Activated T-cell treated with anti-CD3 and anti-CD28 coated beads, Interleukin-2, amount 50 U/mL, for 24 hours (primary cell): ENCODE results near the gene ERFL.
"Not testable (repeated sequence)": the region's sequence is repeated elsewhere in the genome, so short reads cannot be mapped to it uniquely, and the experiment has no call there.

Source experiments
- DNase-seq: peaks from one replicate; pipeline ENCODE4 v3.0.0-alpha.2; 2020
- H3K27ac Mint-ChIP-seq: 2 replicates; pipeline ENCODE4 v1.8.0; 2020; ENCODE audit warnings: mild to moderate bottlenecking, mixed read lengths
- H3K27me3 Mint-ChIP-seq: 2 replicates; pipeline ENCODE4 v1.8.0; 2020; ENCODE audit warnings: mixed read lengths
- H3K36me3 Mint-ChIP-seq: 2 replicates; pipeline ENCODE4 v1.8.0; 2020; ENCODE audit warnings: low read depth, mixed read lengths
- H3K4me1 Mint-ChIP-seq: 2 replicates; pipeline ENCODE4 v1.8.0; 2020; ENCODE audit warnings: low read depth, mixed read lengths
- H3K4me3 Mint-ChIP-seq: 2 replicates; pipeline ENCODE4 v1.8.0; 2020; ENCODE audit warnings: mild to moderate bottlenecking, moderate library complexity, mixed read lengths
- H3K9me3 Mint-ChIP-seq: 2 replicates; pipeline ENCODE4 v1.8.0; 2020; ENCODE audit warnings: mixed read lengths

Gene ERFL

GRCh38 chr19:41879080-41879479 lies 49.2 kb downstream of the ERFL start:
- Mint-ChIP-seq H3K27ac (peak overlapping the region; percentile 90), H3K9me3 (no peaks in the 10 kb centered on the region), H3K36me3 (peaks cover 11% of the 10 kb centered on the region), H3K27me3 (no peaks in the 10 kb centered on the region), H3K4me3 (no peak overlapping the region), H3K4me1 (peaks cover 72% of the 10 kb centered on the region)
- no peak for DNase-seq

- DNase-seq = no peak
- H3K27me3 Mint-ChIP-seq = no peaks in the 10 kb centered on the region
- peaks cover 79% of the 10 kb centered on the region for H3K4me1 Mint-ChIP-seq
- H3K27ac Mint-ChIP-seq = peak overlapping the region; percentile 90
- peaks cover 6% of the 10 kb centered on the region for H3K36me3 Mint-ChIP-seq
- H3K4me3 Mint-ChIP-seq = no peak overlapping the region
- no peaks in the 10 kb centered on the region for H3K9me3 Mint-ChIP-seq
These were observed 50.0 kb downstream of the ERFL start for GRCh38 chr19:41877916-41878905.

- Mint-ChIP-seq H3K4me3 (peak within 1 kb of the TSS; percentile 43), H3K4me1 (peaks cover 84% of the 10 kb centered on the region), H3K27ac (peak within 1 kb of the TSS; percentile 90), H3K27me3 (no peaks in the 10 kb centered on the region), H3K9me3 (no peaks in the 10 kb centered on the region), H3K36me3 (peaks cover 10% of the 10 kb centered on the region)
- no peak for DNase-seq
These were observed 51.1 kb downstream of the ERFL start, which contains the start of gene CD79A for GRCh38 chr19:41876847-41877832. CD79A (plus strand) TSS chr19:41877279; CDS start chr19:41877305, 26 bp downstream.

DNA sequence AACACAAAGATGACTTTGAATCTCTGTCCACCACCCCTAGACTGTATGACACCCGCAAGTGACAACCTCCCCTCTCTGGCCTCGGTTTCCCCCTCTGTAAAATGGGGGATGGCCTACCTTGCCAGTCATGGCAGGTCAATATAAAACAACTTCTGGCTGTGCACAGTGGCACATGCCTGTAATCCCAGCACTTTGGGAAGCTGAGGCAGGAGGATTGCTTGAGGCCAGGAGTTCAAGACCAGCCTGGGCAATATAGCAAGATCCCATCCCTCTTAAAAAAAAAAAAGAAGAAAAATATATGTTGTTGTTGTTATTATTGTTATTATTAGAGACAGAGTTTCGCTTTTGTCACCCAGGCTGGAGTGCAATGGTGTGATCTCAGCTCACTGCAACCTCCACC lies 52.3 kb downstream of the ERFL start:
- Mint-ChIP-seq H3K36me3 (peaks cover 21% of the 10 kb centered on the region), H3K27ac (peak overlapping the region; percentile 90), H3K4me3 (peak overlapping the region; percentile 16), H3K4me1 (peaks cover 89% of the 10 kb centered on the region)
- not testable (repeated sequence) for H3K9me3 Mint-ChIP-seq, H3K27me3 Mint-ChIP-seq, DNase-seq

- Mint-ChIP-seq H3K27me3 (no peaks in the 10 kb centered on the region), H3K9me3 (no peaks in the 10 kb centered on the region), H3K36me3 (peaks cover 50% of the 10 kb centered on the region), H3K27ac (peak overlapping the region; percentile 95), H3K4me1 (peaks cover 93% of the 10 kb centered on the region), H3K4me3 (peak overlapping the region; percentile 15)
- peak; percentile 83 for DNase-seq
These were observed 55.2 kb downstream of the ERFL start for GRCh38 chr19:41872775-41873647.

DNA sequence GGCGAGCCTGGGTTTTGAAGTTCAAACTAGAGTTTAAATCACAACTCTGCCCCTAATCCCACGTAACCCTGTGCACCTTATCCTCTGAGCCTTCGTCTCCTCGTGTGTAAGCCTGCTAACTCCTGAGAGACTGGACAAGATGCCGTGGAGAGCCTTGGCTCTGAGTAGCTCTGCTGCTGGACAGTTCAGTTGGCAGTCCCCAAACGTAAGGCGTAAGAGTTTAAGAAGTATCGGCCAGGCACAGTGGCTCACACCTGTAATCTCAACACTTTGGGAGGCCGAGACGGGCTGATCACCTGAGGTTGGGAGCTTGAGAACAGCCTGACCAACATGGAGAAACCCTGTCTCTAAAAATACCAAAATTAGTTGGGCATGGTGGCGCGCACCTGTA lies 55.9 kb downstream of the ERFL start:
- no peak overlapping the region for H3K4me3 Mint-ChIP-seq
- H3K27ac Mint-ChIP-seq = peak overlapping the region; percentile 95
- no peaks in the 10 kb centered on the region for H3K9me3 Mint-ChIP-seq
- peaks cover 93% of the 10 kb centered on the region for H3K4me1 Mint-ChIP-seq
- DNase-seq = peak; percentile 57
- H3K36me3 Mint-ChIP-seq = peaks cover 56% of the 10 kb centered on the region
- no peaks in the 10 kb centered on the region for H3K27me3 Mint-ChIP-seq

GRCh38 chr19:41871573-41872383 lies 56.5 kb downstream of the ERFL start:
- peak; percentile 78 for DNase-seq

DNA sequence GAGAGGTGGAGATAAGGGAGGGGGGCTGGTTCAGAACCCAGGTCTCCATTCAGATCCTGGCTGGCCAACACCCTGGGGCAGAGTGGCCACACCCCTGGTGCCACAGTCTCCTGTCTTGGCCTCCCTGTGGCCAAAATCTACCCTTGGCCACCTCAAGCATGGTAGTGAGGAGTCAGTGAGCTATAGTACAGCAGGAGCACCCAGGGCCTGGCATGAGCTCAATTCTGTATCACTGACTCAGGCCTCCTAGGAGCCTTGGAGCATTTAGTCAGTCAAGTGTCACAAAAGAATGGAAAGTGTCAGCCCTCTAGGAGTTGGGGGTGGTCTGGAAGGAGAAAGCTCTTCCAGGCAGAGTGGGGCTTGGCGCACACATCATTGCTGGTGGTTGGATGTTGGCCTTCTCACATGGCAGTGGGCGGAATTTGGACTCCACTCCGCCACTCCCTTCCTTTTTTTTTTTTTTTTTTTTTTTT lies 57.8 kb downstream of the ERFL start:
- peaks cover 89% of the 10 kb centered on the region for H3K4me1 Mint-ChIP-seq
- peaks cover 76% of the 10 kb centered on the region for H3K36me3 Mint-ChIP-seq
- H3K27me3 Mint-ChIP-seq = no peaks in the 10 kb centered on the region
- DNase-seq = peak; percentile 53
- peak overlapping the region; percentile 50 for H3K4me3 Mint-ChIP-seq
- H3K9me3 Mint-ChIP-seq = no peaks in the 10 kb centered on the region
- H3K27ac Mint-ChIP-seq = peak overlapping the region; percentile 100

More at GRCh38 chr19:41871573-41872383, 56.5 kb downstream of the ERFL start:
- H3K36me3 Mint-ChIP-seq = peaks cover 62% of the 10 kb centered on the region
- H3K4me1 Mint-ChIP-seq = peaks cover 92% of the 10 kb centered on the region
- no peaks in the 10 kb centered on the region for H3K9me3 Mint-ChIP-seq
- H3K4me3 Mint-ChIP-seq = peak overlapping the region; percentile 62
- peak overlapping the region; percentile 95 for H3K27ac Mint-ChIP-seq
- no peaks in the 10 kb centered on the region for H3K27me3 Mint-ChIP-seq

- Mint-ChIP-seq H3K4me1 (peaks cover 91% of the 10 kb centered on the region), H3K36me3 (peaks cover 86% of the 10 kb centered on the region), H3K27ac (peak overlapping the region; percentile 100), H3K9me3 (no peaks in the 10 kb centered on the region), H3K27me3 (no peaks in the 10 kb centered on the region), H3K4me3 (peak overlapping the region; percentile 50)
- peak; percentile 37 for DNase-seq
These were observed 58.8 kb downstream of the ERFL start for GRCh38 chr19:41869374-41869955.

DNA sequence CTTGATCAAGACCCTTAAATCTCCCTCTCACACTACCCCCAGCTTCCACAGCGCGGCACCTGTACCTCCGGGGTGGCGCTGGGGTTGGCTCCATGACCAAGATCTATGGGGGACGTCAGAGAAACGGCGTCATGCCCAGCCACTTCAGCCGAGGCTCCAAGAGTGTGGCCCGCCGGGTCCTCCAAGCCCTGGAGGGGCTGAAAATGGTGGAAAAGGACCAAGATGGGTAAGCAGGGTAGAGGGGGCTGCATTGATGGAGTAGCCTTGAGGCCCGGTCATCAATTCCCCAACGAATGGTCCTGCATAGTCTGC lies 59.3 kb downstream of the ERFL start:
- H3K9me3 Mint-ChIP-seq = no peaks in the 10 kb centered on the region

GRCh38 chr19:41868120-41868988 lies 59.9 kb downstream of the ERFL start:
- Mint-ChIP-seq H3K4me3 (peak overlapping the region; percentile 64), H3K4me1 (peaks cover 93% of the 10 kb centered on the region), H3K36me3 (peaks cover 95% of the 10 kb centered on the region)

More for the DNA sequence above, 59.3 kb downstream of the ERFL start:
- H3K27me3 Mint-ChIP-seq = no peaks in the 10 kb centered on the region
- H3K4me3 Mint-ChIP-seq = peak overlapping the region; percentile 42
- H3K36me3 Mint-ChIP-seq = peaks cover 91% of the 10 kb centered on the region
- peak; percentile 33 for DNase-seq
- peaks cover 93% of the 10 kb centered on the region for H3K4me1 Mint-ChIP-seq
- peak overlapping the region; percentile 100 for H3K27ac Mint-ChIP-seq

DNA sequence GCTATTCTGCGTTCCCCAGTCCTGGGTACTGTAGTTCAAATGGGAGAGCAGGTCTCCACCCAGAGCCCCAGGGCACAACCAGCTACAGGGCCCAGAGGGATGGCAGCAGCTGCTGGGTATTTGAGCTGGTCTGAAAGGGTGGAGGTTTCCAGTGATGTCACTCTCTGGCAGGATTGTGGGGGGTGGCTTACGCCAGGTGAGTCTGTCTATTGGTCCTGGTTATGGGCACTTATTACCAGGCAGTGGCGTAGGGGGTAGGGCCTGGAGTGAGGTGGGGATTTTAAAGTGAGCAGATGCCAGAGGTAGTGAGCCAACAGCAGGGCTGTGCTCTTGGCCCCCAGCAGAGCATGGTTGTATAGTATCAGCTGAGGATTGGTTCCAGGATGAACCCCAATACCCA lies 62.0 kb downstream of the ERFL start:
- peaks cover 93% of the 10 kb centered on the region for H3K4me1 Mint-ChIP-seq
- no peaks in the 10 kb centered on the region for H3K9me3 Mint-ChIP-seq
- peak overlapping the region; percentile 100 for H3K27ac Mint-ChIP-seq
- H3K36me3 Mint-ChIP-seq = peaks cover 99% of the 10 kb centered on the region
- peak; percentile 47 for DNase-seq
- peak overlapping the region; percentile 86 for H3K4me3 Mint-ChIP-seq
- no peaks in the 10 kb centered on the region for H3K27me3 Mint-ChIP-seq

More at GRCh38 chr19:41868120-41868988, 59.9 kb downstream of the ERFL start:
- H3K27me3 Mint-ChIP-seq = no peaks in the 10 kb centered on the region
- peak; percentile 38 for DNase-seq
- H3K9me3 Mint-ChIP-seq = no peaks in the 10 kb centered on the region
- peak overlapping the region; percentile 100 for H3K27ac Mint-ChIP-seq
